ENCODE results near the gene SH3TC2.

- TF ChIP-seq, protein P1, sequence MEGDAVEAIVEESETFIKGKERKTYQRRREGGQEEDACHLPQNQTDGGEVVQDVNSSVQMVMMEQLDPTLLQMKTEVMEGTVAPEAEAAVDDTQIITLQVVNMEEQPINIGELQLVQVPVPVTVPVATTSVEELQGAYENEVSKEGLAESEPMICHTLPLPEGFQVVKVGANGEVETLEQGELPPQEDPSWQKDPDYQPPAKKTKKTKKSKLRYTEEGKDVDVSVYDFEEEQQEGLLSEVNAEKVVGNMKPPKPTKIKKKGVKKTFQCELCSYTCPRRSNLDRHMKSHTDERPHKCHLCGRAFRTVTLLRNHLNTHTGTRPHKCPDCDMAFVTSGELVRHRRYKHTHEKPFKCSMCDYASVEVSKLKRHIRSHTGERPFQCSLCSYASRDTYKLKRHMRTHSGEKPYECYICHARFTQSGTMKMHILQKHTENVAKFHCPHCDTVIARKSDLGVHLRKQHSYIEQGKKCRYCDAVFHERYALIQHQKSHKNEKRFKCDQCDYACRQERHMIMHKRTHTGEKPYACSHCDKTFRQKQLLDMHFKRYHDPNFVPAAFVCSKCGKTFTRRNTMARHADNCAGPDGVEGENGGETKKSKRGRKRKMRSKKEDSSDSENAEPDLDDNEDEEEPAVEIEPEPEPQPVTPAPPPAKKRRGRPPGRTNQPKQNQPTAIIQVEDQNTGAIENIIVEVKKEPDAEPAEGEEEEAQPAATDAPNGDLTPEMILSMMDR (IDR thresholded peaks at IDR 0.05) = no peak
- TF ChIP-seq POLR2AphosphoS5 (IDR thresholded peaks at IDR 0.05) (no peak), POLR2A (IDR thresholded peaks at IDR 0.05) (no peak)
Measured at GRCh38 chr5:149071216-149071615, 8.4 kb upstream of the SH3TC2 start.

Measured in breast epithelium (tissue), 3 donors.